CD4-positive, CD25-positive, alpha-beta regulatory T cell (primary cell): ENCODE data around the gene JARID2. TPM values are rescaled to one million over a fixed set of nuclear protein-coding genes. Genes with fewer than 3 reads are reported as not detected.

Experiments
- ATAC-seq, 2 donors: fragments of 150-1000 bp; cut with Tn5 transposase; one replicate each; pipeline ENCODE4 v1.10.0; 2021; ENCODE audit warnings: low read depth in 2 of 2, moderate number of reproducible peaks in 2 of 2, moderate library complexity in 1 of 2
- DNase-seq, 3 donors: peaks; one replicate each; pipeline versions ENCODE4 v3.0.0 to v3.0.0-alpha.2; 2012 to 2022; ENCODE audit warnings: mixed read lengths in 1 of 3
- H3K27ac ChIP-seq: one replicate; pipeline ENCODE4 v1.7.0; 2013; ENCODE audit warnings: mild to moderate bottlenecking, low read length; ENCODE audit not compliant: insufficient read depth, poor library complexity, severe bottlenecking
- H3K27me3 ChIP-seq: one replicate; pipeline ENCODE4 v1.7.0; 2013; ENCODE audit warnings: low read length; ENCODE audit not compliant: control insufficient read depth, insufficient read depth
- H3K36me3 ChIP-seq: one replicate; pipeline ENCODE4 v1.7.0; 2013; ENCODE audit warnings: mild to moderate bottlenecking, low read length, moderate library complexity; ENCODE audit not compliant: control insufficient read depth, insufficient read depth
- H3K4me1 ChIP-seq: 2 replicates; pipeline ENCODE4 v1.7.0; 2013; ENCODE audit warnings: mild to moderate bottlenecking, low read length; ENCODE audit not compliant: insufficient read depth, control insufficient read depth, poor library complexity, severe bottlenecking
- H3K4me3 ChIP-seq: one replicate; pipeline ENCODE4 v1.7.0; 2013; ENCODE audit warnings: low read depth, mild to moderate bottlenecking, low read length, moderate library complexity
- H3K9me3 ChIP-seq, 2 experiments: 1 replicate in 1 of 2; 2 replicates in 1 of 2; pipeline ENCODE4 v1.7.0; 2013; ENCODE audit warnings: low read length in 2 of 2, mild to moderate bottlenecking in 1 of 2, moderate library complexity in 1 of 2; ENCODE audit not compliant: control insufficient read depth in 2 of 2
- H3K27ac Mint-ChIP-seq, 3 donors: one replicate each; pipeline ENCODE4 v1.8.0; 2020 to 2022; ENCODE audit warnings: mild to moderate bottlenecking in 3 of 3, mixed read lengths in 3 of 3, moderate library complexity in 2 of 3
- H3K27me3 Mint-ChIP-seq: one replicate; pipeline ENCODE4 v1.8.0; 2022; ENCODE audit warnings: mild to moderate bottlenecking, mixed read lengths
- H3K36me3 Mint-ChIP-seq: one replicate; pipeline ENCODE4 v1.8.0; 2020; ENCODE audit warnings: mixed read lengths
- H3K4me1 Mint-ChIP-seq, 4 donors: one replicate each; pipeline ENCODE4 v1.8.0; 2020 to 2022; ENCODE audit warnings: mixed read lengths in 4 of 4, mild to moderate bottlenecking in 1 of 4
- H3K4me3 Mint-ChIP-seq, 4 donors: one replicate each; pipeline ENCODE4 v1.8.0; 2020 to 2022; ENCODE audit warnings: mild to moderate bottlenecking in 4 of 4, mixed read lengths in 4 of 4, moderate library complexity in 3 of 4
- H3K9me3 Mint-ChIP-seq, 7 donors: one replicate each; pipeline ENCODE4 v1.8.0; 2020 to 2022; ENCODE audit warnings: mixed read lengths in 7 of 7, mild to moderate bottlenecking in 3 of 7, moderate library complexity in 2 of 7
- polyA plus RNA-seq, 4 donors: library from polyadenylated mRNA; unstranded; fragments of 300-500 nt; fragmentation: Illumina TruSeq; gene quantifications; one replicate each; pipeline ENCODE4 v1.2.3, GENCODE V29; 2021
- total RNA-seq: library from RNA; stranded (reverse); gene quantifications from one replicate; pipeline ENCODE4 v1.2.3, GENCODE V29; 2022

The JARID2 gene
- total and polyA plus RNA-seq, 5 donors from 2014 or later: 4.1 to 26.1 (median 5.6) TPM

GRCh38 chr6:15495375-15495901, 249.6 kb downstream of the JARID2 start:
- Histone ChIP-seq H3K9me3 (no peaks in the 10 kb centered on the region), H3K36me3 (peaks cover 17% of the 10 kb centered on the region), H3K4me1 (no peaks in the 10 kb centered on the region), H3K27me3 (no peaks in the 10 kb centered on the region), H3K4me3 (no peak overlapping the region), H3K27ac (no peak overlapping the region)
- no peaks in the 10 kb centered on the region for H3K9me3 Mint-ChIP-seq
- DNase-seq (no peak), ATAC-seq (no peak)
- H3K4me1 Mint-ChIP-seq: peaks cover 0 to 30% (median 10%) of the 10 kb centered on the region in 4 donors
- no peaks in the 10 kb centered on the region for H3K27me3 Mint-ChIP-seq
- no peak overlapping the region for H3K4me3 Mint-ChIP-seq
- peaks cover 17% of the 10 kb centered on the region for H3K36me3 Mint-ChIP-seq
- H3K27ac Mint-ChIP-seq: peak overlapping the region in 1 of 3 donors; percentile 67

- Histone ChIP-seq H3K27ac (no peak overlapping the region), H3K9me3 (no peaks in the 10 kb centered on the region), H3K4me3 (no peak overlapping the region), H3K27me3 (no peaks in the 10 kb centered on the region), H3K36me3 (peaks cover 28% of the 10 kb centered on the region), H3K4me1 (no peaks in the 10 kb centered on the region)
- Mint-ChIP-seq H3K4me1 (peaks cover 0 to 21% (median 4%) of the 10 kb centered on the region in 4 donors), H3K27ac (no peak overlapping the region), H3K27me3 (no peaks in the 10 kb centered on the region), H3K36me3 (peaks cover 17% of the 10 kb centered on the region), H3K4me3 (no peak overlapping the region), H3K9me3 (no peaks in the 10 kb centered on the region)
- ATAC-seq (no peak), DNase-seq (no peak)
These were observed 250.7 kb downstream of the JARID2 start for GRCh38 chr6:15496345-15497131.

GRCh38 chr6:15498640-15499039, 252.8 kb downstream of the JARID2 start:
- Histone ChIP-seq H3K4me1 (no peaks in the 10 kb centered on the region), H3K36me3 (peaks cover 48% of the 10 kb centered on the region), H3K27me3 (no peaks in the 10 kb centered on the region), H3K9me3 (no peaks in the 10 kb centered on the region), H3K27ac (no peak overlapping the region), H3K4me3 (no peak overlapping the region)
- DNase-seq (no peak), ATAC-seq (no peak)
- peaks cover 17% of the 10 kb centered on the region for H3K36me3 Mint-ChIP-seq
- H3K27ac Mint-ChIP-seq: peak overlapping the region in 1 of 3 donors; percentile 67
- peaks cover 0 to 9% (median 1%) of the 10 kb centered on the region in 4 donors for H3K4me1 Mint-ChIP-seq
- no peaks in the 10 kb centered on the region for H3K27me3 Mint-ChIP-seq
- H3K4me3 Mint-ChIP-seq: no peak overlapping the region
- H3K9me3 Mint-ChIP-seq: no peaks in the 10 kb centered on the region

- no peaks in the 10 kb centered on the region for H3K27me3 ChIP-seq
- H3K36me3 Mint-ChIP-seq: peaks cover 18% of the 10 kb centered on the region
- ATAC-seq (no peak), DNase-seq (no peak)
- no peaks in the 10 kb centered on the region for H3K27me3 Mint-ChIP-seq
- no peak overlapping the region for H3K4me3 ChIP-seq
- no peaks in the 10 kb centered on the region for H3K9me3 ChIP-seq
- peaks cover 50% of the 10 kb centered on the region for H3K36me3 ChIP-seq
- no peaks in the 10 kb centered on the region for H3K4me1 ChIP-seq
- H3K27ac Mint-ChIP-seq: no peak overlapping the region
- no peak overlapping the region for H3K27ac ChIP-seq
- peaks cover 0 to 5% (median 1%) of the 10 kb centered on the region in 4 donors for H3K4me1 Mint-ChIP-seq
- H3K9me3 Mint-ChIP-seq: no peaks in the 10 kb centered on the region
- H3K4me3 Mint-ChIP-seq: no peak overlapping the region
These were observed 253.3 kb downstream of the JARID2 start for GRCh38 chr6:15499125-15499524.

- H3K4me3 ChIP-seq: no peak overlapping the region
- Mint-ChIP-seq H3K36me3 (peaks cover 21% of the 10 kb centered on the region), H3K27me3 (no peaks in the 10 kb centered on the region), H3K4me3 (no peak overlapping the region), H3K27ac (no peak overlapping the region), H3K9me3 (no peaks in the 10 kb centered on the region), H3K4me1 (peaks cover 0 to 5% (median 1%) of the 10 kb centered on the region in 4 donors)
- H3K9me3 ChIP-seq: no peaks in the 10 kb centered on the region
- H3K36me3 ChIP-seq: peaks cover 50% of the 10 kb centered on the region
- no peaks in the 10 kb centered on the region for H3K4me1 ChIP-seq
- H3K27me3 ChIP-seq: no peaks in the 10 kb centered on the region
- ATAC-seq (no peak), DNase-seq (no peak)
- no peak overlapping the region for H3K27ac ChIP-seq
These were observed 253.7 kb downstream of the JARID2 start for GRCh38 chr6:15499591-15499990.

- no peaks in the 10 kb centered on the region for H3K27me3 Mint-ChIP-seq
- ATAC-seq (no peak), DNase-seq (no peak)
- H3K9me3 Mint-ChIP-seq: no peaks in the 10 kb centered on the region
- Histone ChIP-seq H3K4me3 (no peak overlapping the region), H3K9me3 (no peaks in the 10 kb centered on the region), H3K27ac (no peak overlapping the region), H3K36me3 (peaks cover 54% of the 10 kb centered on the region), H3K4me1 (no peaks in the 10 kb centered on the region), H3K27me3 (no peaks in the 10 kb centered on the region)
- H3K27ac Mint-ChIP-seq: peak overlapping the region in 2 of 3 donors; percentile 67 to 87
- H3K36me3 Mint-ChIP-seq: peaks cover 21% of the 10 kb centered on the region
- H3K4me3 Mint-ChIP-seq: no peak overlapping the region
- H3K4me1 Mint-ChIP-seq: peaks cover 0 to 5% (median 3%) of the 10 kb centered on the region in 4 donors
These were observed 254.3 kb downstream of the JARID2 start for GRCh38 chr6:15500078-15500740.

- ATAC-seq: no peak
- no peaks in the 10 kb centered on the region for H3K27me3 ChIP-seq
- H3K27ac ChIP-seq: no peak overlapping the region
- H3K4me3 ChIP-seq: no peak overlapping the region
- Mint-ChIP-seq H3K27me3 (no peaks in the 10 kb centered on the region), H3K36me3 (peaks cover 16% of the 10 kb centered on the region), H3K9me3 (no peaks in the 10 kb centered on the region), H3K4me1 (peaks cover 0 to 2% (median under 1%) of the 10 kb centered on the region in 4 donors), H3K27ac (no peak overlapping the region), H3K4me3 (no peak overlapping the region)
- peaks cover 56% of the 10 kb centered on the region for H3K36me3 ChIP-seq
- no peaks in the 10 kb centered on the region for H3K4me1 ChIP-seq
- no peak for DNase-seq
- no peaks in the 10 kb centered on the region for H3K9me3 ChIP-seq
These were observed 255.3 kb downstream of the JARID2 start for GRCh38 chr6:15500901-15501825.
